DND-41 (cell line): Measurements from ENCODE around the gene PDE4D.

Experiments
- CTCF ChIP-seq: IDR thresholded peaks from 2 replicates; pipeline ENCODE4 v1.5.1; 2012; ENCODE audit warnings: borderline replicate concordance, low read length, moderate library complexity, mild to moderate bottlenecking; ENCODE audit not compliant: poor library complexity, severe bottlenecking; ENCODE audit errors: extremely low read depth
- EZH2 ChIP-seq: IDR thresholded peaks from 3 replicates; pipeline ENCODE4 v1.6.1; 2012; ENCODE audit warnings: borderline replicate concordance, low read depth, mild to moderate bottlenecking, moderate library complexity, low read length, inconsistent platforms; ENCODE audit not compliant: severe bottlenecking

GRCh38 chr5:59354811-59355210 is 538.7 kb downstream of the PDE4D start:
- TF ChIP-seq CTCF (no peak), EZH2 (no peak)
